GM19238 (cell line): Measurements from ENCODE around the gene BICD2.

Source experiments
- DNase-seq: peaks from one replicate; pipeline ENCODE4 v3.0.0; 2011; ENCODE audit warnings: low spot score; ENCODE audit not compliant: insufficient read length

Gene BICD2

DNA sequence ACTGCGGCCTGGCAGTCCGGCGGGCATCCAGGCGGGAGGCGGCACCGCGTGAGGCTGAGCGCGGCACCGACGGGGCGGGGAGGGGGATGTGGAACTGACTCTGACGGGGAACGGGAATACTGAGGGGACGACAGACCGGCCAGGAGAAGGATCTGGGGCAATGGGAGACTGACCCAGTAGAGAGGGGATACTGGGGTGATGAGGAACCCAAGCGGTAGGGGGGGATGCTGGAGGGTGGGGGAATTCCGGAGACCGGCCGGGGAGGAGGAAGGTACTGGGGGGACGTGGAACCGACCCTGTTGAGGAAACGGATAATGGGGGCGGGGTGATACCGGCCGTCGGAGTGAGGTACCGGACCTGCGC, 95.1 kb downstream of the BICD2 start:
- peak; percentile 21 for DNase-seq

DNA sequence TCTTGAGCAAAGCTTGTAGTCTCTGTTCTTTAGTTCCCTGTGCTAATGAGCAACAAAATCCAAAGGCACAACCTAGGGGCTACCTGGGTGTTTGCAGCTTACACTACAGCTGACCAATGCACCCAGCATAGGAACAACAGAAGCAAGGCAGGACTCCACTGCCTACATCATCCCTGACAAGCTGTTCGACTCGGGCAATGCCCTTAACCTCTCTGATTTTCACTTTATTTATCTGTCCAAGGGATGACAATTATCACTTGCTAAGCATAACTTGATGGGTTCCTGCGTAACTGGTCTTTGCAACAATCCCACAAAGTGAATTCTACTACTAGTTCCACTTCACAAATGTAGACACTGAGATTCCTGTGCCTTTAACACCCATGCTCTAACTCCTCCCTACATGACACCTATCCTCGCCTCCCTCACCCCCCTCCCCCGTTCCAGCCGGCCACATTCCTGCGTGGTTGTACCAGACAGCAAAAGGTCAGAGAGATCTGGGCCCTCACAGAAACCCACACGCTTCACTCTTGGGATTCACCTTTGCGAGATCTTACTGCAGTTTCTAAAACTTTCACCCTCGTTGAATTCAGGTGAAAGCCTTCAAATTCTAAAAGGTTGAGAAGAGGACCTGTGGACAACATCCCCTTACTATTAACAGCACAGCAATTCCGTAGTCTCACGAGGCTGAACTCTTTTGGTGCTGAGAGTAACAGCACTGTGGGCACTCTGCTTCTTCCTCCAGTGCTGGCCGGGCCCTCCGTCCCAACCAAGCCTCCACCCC, 95.7 kb downstream of the BICD2 start:
- no peak for DNase-seq

DNA sequence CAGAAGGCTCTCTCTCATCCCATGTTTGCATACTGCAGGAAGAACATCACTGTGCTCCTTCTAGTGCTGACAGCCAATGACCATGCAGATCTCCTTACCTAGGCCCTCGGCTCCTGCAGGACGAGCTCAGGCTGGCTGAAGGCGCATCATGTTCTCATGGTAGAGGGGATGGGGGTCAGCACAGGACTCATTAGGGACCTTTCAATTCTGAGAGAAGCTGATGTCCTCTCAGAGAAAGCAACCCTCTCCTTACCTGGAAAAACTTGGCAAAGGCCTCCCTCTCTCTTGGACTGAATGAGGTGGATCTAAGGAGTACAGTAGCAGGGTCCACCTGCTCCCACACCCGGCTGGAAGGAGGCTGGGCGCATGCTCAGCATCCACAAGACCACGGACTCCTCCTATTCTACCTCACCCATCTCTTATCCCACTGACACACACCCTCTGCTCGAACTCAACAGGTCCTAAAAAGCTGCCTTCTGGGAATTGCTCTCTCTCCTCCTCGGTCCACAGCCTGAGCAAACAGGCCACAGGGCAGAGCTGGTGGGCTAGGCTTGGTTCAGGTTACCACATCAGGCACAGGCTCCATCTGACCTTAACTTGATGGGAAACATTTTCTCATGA, 97.6 kb downstream of the BICD2 start:
- DNase-seq, result no peak

DNA sequence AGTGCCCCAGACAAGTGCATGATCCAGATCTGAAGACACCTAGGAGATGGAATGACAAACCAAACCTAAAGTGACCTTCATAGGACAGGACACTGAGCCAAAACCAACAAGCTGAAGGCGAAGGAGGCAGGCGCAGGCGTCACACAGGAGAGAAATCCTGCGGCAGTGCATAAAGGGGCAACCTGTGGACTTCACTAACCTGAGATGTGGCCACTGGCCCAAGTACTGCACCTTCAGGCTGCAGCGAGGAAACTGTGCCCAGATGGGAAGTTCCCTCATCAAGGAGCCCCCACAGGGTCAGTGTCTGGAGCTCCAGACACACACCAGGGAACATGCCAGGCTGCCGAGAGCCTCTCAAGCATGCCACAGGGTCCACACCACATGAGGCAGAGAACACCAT, 98.4 kb downstream of the BICD2 start:
- DNase-seq, result no peak

DNA sequence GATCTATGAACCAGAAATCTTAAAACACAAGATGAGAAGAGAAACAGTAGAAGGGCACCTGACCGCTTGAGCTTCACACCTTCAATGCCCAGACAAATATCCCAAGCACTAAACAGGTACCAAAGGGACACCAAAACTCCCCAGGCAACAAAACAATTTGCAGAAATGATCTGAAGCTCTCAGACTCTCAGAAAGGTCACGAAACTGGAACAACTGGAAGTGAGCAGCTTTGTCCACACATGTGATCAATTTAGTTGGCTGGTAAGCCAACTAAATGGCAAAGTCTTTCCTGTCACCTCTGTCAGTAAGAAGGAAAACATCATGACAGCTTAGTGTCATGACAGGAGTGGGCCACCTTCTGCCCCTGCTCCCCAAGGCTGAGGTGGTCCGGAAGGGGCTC, 98.8 kb downstream of the BICD2 start:
- DNase-seq, result no peak

DNA sequence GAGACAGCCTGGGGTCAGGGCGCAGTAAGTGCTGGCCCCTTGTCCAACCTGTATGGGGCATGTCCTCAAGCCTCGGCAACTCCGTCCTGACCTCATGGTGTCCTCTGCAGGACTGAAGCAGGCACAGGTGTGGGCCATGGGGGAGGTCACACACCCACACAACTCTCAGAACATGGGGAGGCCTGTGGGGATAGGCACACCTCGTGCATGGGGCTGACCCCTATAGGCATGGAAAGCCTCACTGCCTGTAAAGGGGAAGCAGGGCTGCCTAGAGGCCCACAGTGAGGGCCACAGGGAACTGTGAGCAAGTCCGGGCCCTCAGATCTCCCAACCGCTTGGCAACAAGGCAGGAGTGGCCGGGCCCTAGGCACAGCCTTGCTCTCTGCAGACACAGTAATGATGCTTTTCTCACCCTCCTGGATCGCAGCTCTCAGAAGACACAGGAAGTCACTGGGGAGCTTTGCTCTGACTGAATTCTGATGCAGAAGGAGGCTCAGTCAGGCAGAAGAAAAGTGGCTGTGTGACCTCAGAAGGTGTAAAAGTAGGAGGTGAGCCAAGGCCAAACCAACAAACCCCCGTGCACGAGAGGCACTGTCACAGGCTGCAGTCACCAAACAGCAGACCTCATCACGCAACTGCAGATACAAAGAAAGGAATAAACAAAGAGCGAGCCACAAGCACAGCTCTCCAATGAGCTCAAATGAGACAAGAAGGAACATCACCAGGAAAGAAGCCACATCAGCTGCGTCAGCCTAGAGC, 100.1 kb downstream of the BICD2 start:
- peak; percentile 21 for DNase-seq

DNA sequence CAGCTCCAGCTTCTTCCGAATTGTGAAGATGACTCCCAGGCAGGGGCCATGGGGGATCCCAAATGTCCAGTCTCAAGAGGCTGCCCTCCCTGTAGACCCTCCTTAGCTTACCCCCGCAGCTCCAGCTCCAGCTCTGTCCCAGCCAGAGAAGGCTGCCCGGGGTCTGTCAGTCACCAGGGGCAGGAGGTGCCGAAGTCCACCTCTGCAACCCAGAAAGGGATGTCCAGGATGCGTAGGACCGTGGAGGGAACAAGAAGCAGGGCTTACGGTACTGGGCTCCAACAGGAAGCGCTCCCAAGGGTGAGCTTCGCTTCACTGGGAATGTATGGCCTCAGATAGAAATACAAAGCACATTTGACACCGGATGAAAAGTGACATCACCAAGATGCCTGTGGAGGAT, 100.7 kb downstream of the BICD2 start:
- no peak for DNase-seq

DNA sequence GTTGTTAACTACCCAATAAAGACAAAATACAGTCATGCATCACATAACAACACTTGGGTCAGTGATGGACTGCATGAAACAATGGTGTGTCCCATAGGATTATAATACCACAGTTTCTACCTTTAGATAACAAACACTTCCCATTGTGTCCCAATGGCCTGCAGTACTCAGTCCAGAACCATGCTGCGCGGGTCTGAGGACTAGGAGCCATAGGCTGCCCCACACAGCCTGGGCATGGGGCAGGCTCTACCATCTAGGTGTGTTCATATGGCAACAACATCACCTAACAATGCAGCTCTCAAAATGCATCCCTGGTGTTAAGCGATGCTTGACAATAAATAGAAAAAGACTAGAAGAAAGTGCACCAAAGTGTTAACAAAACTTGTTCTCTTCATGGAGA, 101.5 kb downstream of the BICD2 start:
- DNase-seq, result no peak

DNA sequence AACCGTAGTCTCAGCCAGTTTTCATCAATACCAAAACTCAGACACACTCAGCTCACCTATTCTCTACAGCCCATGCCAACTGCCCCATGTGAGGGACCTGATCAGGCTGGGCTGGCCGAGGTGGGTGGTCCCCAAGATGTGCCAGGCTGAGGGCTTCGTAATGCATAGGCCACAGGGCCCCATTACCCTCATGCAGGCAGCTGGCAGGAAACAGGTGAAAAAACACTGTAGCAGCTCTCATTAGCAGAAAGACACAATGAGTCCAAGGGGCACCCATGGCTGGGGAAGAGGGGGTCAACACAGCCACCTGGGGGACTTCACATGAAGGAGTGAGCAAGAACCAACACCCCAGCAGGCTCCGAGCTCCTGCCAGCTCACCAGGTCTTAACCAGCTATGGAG, 102.9 kb downstream of the BICD2 start:
- no peak for DNase-seq
